IMR-90 (cell line): ENCODE measurements around the gene RAD51B.

ENCODE experiments used
- CEBPB ChIP-seq: IDR thresholded peaks from 2 replicates; pipeline ENCODE4 v1.6.1; 2012; ENCODE audit warnings: low read depth, low read length, improper control_type of control experiment
- CHD1 ChIP-seq: IDR thresholded peaks from 2 replicates; pipeline ENCODE4 v1.6.1; 2012; ENCODE audit warnings: low read depth, low read length, improper control_type of control experiment
- CTCF ChIP-seq: conservative IDR thresholded peaks from 2 replicates; pipeline ENCODE4 v1.5.1; 2012; ENCODE audit warnings: mild to moderate bottlenecking, low read depth, low read length, improper control_type of control experiment
- ELK1 ChIP-seq: fragments of 150-350 bp; IDR thresholded peaks from 2 replicates; pipeline ENCODE4 v1.6.1; 2016; ENCODE audit warnings: low read depth, mild to moderate bottlenecking, low read length, moderate library complexity, borderline replicate concordance
- FOS ChIP-seq: fragments of 150-350 bp; IDR thresholded peaks from 2 replicates; pipeline ENCODE4 v1.6.1; 2016; ENCODE audit warnings: low read depth, low read length
- MAFK ChIP-seq: IDR thresholded peaks from 2 replicates; pipeline ENCODE4 v1.6.1; 2012; ENCODE audit warnings: low read depth, low read length, improper control_type of control experiment
- MAZ ChIP-seq: IDR thresholded peaks from 2 replicates; pipeline ENCODE4 v1.6.1; 2012; ENCODE audit warnings: low read depth, mild to moderate bottlenecking, low read length, improper control_type of control experiment, moderate library complexity, borderline replicate concordance
- MXI1 ChIP-seq: IDR thresholded peaks from 2 replicates; pipeline ENCODE4 v1.6.1; 2012; ENCODE audit warnings: low read depth, mild to moderate bottlenecking, low read length, moderate library complexity, borderline replicate concordance
- POLR2A ChIP-seq: IDR thresholded peaks from 2 replicates; pipeline ENCODE4 v1.6.1; 2012; ENCODE audit warnings: mild to moderate bottlenecking, low read depth, low read length
- RAD21 ChIP-seq: IDR thresholded peaks from 2 replicates; pipeline ENCODE4 v1.6.1; 2012; ENCODE audit warnings: low read length, improper control_type of control experiment
- RCOR1 ChIP-seq: IDR thresholded peaks from 2 replicates; pipeline ENCODE4 v1.6.1; 2012; ENCODE audit warnings: mild to moderate bottlenecking, low read length, improper control_type of control experiment; ENCODE audit not compliant: insufficient replicate concordance
- RFX5 ChIP-seq: IDR thresholded peaks from 2 replicates; pipeline ENCODE4 v1.8.0; 2012; ENCODE audit warnings: low read depth, mild to moderate bottlenecking, low read length, moderate library complexity
- USF2 ChIP-seq: fragments of 150-350 bp; IDR thresholded peaks from 2 replicates; pipeline ENCODE4 v1.6.1; 2017; ENCODE audit warnings: mild to moderate bottlenecking, antibody characterized with exemption, low read length, low read depth

- TF ChIP-seq CTCF (no peak), RAD21 (no peak), MXI1 (no peak), MAFK (no peak), POLR2A (no peak), RFX5 (no peak), CEBPB (no peak), ELK1 (no peak), USF2 (no peak), FOS (no peak), CHD1 (no peak), MAZ (no peak), RCOR1 (no peak)
Measured at GRCh38 chr14:68367536-68367935, 548.0 kb downstream of the RAD51B start.
